GM19025 (cell line): ENCODE measurements around the gene CMTM6.
"Not testable (repeated sequence)": the region's sequence is repeated elsewhere in the genome, so short reads cannot be mapped to it uniquely, and the experiment has no call there.

Experiments
- ATAC-seq: cut with Tn5 transposase; IDR thresholded peaks from one replicate; pipeline ENCODE4 v1.9.1; 2021; ENCODE audit warnings: mild to moderate bottlenecking, low read depth, moderate library complexity; ENCODE audit not compliant: unreplicated experiment

Gene CMTM6

GRCh38 chr3:32500880-32501782 is 1.5 kb downstream of the CMTM6 start:
- no peak for ATAC-seq

GRCh38 chr3:32500231-32500630 is 2.4 kb downstream of the CMTM6 start:
- ATAC-seq = no peak

- no peak for ATAC-seq
These were observed 3.1 kb downstream of the CMTM6 start for GRCh38 chr3:32499585-32499984.

DNA sequence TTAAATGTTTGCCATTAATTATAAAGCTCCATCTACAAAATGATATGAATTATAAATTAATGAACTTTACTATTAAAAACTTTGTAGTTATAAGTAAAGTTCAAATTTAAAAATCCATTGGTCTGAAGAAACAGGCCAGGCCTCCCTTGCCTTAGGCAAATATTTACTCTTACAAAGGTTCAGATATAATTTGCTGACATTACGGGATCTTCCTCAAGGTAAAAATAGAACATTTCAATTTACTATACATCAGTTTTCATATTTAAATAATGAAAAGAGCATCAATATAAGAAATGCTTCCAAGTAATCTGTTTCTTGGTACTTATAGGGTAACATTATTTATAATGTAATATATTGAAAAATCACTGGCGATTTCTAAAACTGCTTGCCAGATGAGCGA is 3.7 kb downstream of the CMTM6 start:
- ATAC-seq = no peak

- no peak for ATAC-seq
These were observed 4.4 kb downstream of the CMTM6 start for GRCh38 chr3:32498252-32498651.

GRCh38 chr3:32495609-32496008 is 7.0 kb downstream of the CMTM6 start:
- no peak for ATAC-seq

GRCh38 chr3:32495085-32495484 is 7.6 kb downstream of the CMTM6 start:
- no peak for ATAC-seq

DNA sequence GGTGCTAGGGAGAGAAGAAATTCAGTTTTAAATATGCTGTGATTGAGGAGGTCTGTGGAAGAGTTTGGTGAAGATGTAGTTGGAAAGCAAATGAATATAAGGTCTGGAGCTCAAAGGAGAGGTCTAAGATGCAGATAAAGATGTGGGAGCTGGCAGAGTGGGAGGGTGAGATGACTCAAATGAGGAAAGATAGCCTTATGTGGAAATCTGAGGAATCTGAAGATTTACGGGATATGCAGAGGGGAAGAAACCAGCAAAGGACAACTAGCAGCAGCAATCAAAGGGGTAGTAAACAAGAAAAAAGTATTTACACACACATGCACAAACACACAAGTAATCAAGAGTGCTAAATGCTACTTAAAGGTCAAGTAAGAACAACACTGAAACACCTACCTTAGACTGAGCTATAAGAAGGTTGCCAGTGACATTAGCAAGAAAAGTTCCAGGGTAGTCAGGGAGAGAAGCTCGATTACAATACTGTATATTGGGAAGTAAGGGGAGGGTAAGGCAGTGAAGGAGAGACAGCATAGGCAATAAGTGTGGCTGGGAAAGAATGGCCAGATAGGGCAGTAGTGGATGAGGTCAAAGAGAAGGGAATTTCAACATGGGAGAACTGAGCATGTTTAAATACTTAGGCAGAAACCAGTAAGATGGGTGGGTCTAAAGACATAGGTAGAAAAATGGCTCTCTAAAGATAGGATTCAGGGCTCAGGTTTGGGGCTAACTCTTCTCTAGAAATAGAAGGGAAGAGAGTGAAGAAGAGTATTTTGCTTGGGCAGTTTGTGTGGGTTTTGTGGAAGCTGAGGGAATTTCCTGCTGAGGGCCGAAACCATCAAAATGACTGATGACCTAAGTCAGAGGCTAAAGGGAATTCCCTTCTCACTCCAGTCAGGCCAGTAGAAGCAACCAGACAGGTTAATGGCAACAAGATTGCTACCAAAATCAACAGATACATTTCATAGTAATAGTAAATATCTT is 8.9 kb downstream of the CMTM6 start:
- peak; percentile 88 for ATAC-seq

DNA sequence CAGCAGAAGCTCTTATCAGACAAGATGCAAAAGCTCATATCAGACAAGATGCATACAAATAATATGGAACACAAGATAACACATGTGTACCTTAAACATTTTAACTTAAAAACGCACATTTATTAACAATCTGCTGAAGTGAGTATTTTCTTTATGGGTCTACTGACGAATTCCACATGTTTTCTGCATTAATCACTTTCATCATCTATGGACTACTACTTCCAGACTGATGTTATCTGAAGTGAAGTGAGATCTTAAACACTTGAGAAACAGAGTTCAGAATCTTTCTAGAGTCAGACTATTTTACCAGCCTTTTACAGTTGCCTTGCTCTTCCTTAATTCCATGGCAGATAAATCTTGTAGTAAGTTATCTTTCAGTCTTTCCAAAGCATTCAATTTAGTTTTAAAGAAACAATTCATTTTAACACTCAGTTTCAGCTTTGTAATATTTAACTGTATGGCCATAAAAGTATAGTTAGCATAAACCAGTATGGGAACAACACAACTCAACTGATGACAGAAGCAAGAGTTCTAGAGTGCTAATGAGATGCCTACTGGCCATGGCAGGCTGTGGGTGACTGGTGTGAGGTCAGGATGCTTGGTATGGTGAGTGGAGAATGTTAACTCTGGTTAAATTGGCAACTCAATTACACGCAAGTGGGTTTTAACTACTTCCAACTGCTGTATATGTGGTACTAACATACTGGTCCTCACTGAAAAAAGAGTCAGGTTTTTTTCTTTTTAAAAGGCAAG is 9.8 kb downstream of the CMTM6 start:
- ATAC-seq = no peak

DNA sequence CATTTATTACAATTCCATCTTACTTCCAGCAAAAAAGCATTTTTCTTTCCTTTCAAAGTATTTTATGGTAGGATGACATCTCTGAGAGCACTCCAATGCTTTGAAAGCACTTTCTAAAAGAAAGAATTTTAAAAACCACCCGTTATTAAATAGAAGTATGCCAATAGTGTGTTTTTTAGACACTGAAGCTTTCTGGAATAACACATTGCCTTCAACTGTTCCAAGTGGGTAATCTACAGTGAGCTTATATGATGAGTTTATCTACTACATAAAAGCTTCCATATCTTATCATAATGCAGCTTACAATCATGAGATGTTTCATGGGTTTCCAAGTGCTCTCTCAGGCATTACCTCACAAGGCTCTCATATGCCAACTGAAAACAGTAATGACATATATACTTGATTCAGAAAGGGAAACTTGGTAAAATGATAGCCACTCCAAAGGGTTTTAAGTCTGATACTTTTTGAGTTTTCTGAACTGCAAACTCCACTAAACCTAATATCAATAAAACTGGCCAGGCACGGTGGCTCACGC is 14.1 kb downstream of the CMTM6 start:
- no peak for ATAC-seq

- ATAC-seq = no peak
These were observed 14.7 kb downstream of the CMTM6 start for GRCh38 chr3:32487781-32488473.

GRCh38 chr3:32484436-32484835 is 18.2 kb downstream of the CMTM6 start:
- ATAC-seq = no peak

- ATAC-seq = no peak
These were observed 18.9 kb downstream of the CMTM6 start for GRCh38 chr3:32483772-32484171.

GRCh38 chr3:32482693-32483092 is 20.0 kb downstream of the CMTM6 start:
- ATAC-seq = no peak

DNA sequence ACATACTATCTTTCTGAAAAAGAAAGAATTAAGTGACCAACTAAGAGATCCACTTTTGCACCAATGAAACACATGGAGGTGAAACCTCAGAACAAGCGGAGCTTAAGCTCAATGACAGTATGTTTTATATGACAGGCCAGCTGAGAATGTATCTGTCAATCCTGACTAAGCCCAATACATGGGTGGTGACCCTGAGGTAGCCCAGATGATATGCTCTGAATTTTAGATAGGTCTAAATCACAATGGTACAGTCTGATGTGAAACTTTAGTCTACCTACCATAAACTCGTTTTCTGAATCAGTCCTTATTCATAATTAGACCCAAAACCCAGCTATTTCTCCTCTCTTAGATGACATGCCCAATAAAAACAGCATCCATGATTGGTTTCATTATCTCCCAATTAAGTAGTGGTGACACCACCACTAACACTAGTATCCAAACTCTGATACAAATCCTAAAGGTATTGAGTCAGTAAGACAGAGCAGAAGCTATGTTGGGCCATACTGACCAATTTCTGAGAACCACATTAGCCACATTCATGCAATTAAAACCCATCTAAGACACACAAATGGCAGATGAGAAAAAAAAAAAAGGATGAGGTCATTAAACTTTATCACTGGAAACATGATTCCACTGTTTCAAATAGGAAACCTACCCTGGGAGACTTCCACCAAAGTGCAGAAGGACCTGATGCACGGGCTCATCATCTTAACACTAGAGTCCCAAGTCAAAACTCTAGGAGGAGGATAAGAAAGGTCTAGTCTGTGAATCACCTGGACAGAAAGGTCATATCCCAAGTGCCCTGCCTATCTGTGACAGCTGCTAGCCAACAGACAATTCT is 20.6 kb downstream of the CMTM6 start:
- no peak for ATAC-seq

DNA sequence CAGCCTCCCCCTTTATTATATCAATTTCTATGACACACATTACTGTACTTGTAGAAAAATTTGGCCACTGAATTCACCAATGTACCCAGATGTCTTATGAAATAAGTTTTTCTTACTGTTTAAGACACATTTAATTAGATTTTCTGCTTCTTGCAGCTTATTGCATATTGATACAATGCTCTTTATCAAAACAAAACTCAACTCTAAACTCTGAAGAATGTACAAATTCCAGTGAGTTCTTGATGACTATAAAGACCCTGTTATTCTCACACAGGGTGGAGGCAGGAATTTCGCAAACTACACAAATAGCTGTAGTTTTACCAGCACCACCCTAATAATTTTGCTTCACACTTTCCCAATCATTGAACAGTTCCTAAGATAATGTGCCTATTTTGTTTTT is 22.0 kb downstream of the CMTM6 start:
- no peak for ATAC-seq

- no peak for ATAC-seq
These were observed 28.5 kb downstream of the CMTM6 start for GRCh38 chr3:32474201-32474600.

DNA sequence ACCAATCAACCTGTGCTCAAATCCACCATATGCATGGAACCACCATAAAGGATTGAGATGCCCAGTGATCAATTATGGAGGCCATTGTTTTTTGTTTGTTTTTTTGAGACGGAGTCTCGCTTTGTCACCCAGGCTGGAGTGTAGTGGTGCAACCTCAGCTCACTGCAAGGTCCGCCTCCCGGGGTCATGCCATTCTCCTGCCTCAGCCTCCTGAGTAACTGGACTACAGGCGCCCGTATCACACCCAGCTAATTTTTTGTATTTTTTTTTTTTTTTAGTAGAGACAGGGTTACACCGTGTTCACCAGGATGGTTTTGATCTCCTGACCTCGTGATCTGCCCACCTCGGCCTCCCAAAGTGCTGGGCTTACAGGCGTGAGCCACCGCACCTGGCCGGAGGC is 30.5 kb downstream of the CMTM6 start:
- not testable (repeated sequence) for ATAC-seq

- ATAC-seq = no peak
These were observed 31.4 kb downstream of the CMTM6 start for GRCh38 chr3:32471246-32471645.
